Lung (tissue), 12 donors: ENCODE measurements around the gene MAST2. TPM values are rescaled to one million over a fixed set of nuclear protein-coding genes. Genes with fewer than 3 reads are reported as not detected.

ENCODE experiments used
- ATAC-seq: fragments of 200-7000 bp; cut with Tn5 transposase; one replicate; pipeline ENCODE4 v1.9.1; 2020; ENCODE audit warnings: moderate number of reproducible peaks; ENCODE audit not compliant: insufficient read depth, low FRiP score
- DNase-seq, 3 donors: peaks; one replicate each; pipeline ENCODE4 v3.0.0-alpha.2; 2013 to 2017
- H3K27ac ChIP-seq, 2 donors: one replicate each; pipeline ENCODE4 v1.5.1; 2013; ENCODE audit warnings: mild to moderate bottlenecking in 2 of 2, moderate library complexity in 2 of 2, control low read depth in 1 of 2, inconsistent platforms in 1 of 2, low read depth in 1 of 2, low read length in 1 of 2
- H3K27me3 ChIP-seq, 3 donors: one replicate each; pipeline ENCODE4 v1.5.1; 2013; ENCODE audit warnings: low read length in 2 of 3; ENCODE audit not compliant: control insufficient read depth in 3 of 3, insufficient read depth in 3 of 3
- H3K36me3 ChIP-seq, 4 donors: one replicate each; pipeline ENCODE4 v1.5.1; 2013; ENCODE audit warnings: low read length in 4 of 4, mild to moderate bottlenecking in 1 of 4, moderate library complexity in 1 of 4; ENCODE audit not compliant: control insufficient read depth in 4 of 4, insufficient read depth in 4 of 4
- H3K4me1 ChIP-seq, 5 donors: one replicate each; pipeline ENCODE4 v1.5.1; 2013; ENCODE audit warnings: low read length in 5 of 5, mild to moderate bottlenecking in 2 of 5, moderate library complexity in 1 of 5; ENCODE audit not compliant: control insufficient read depth in 5 of 5, insufficient read depth in 5 of 5
- H3K4me3 ChIP-seq: one replicate; pipeline ENCODE4 v1.5.1; 2013; ENCODE audit warnings: mild to moderate bottlenecking, control low read depth, moderate library complexity
- H3K9ac ChIP-seq, 2 donors: one replicate each; pipeline ENCODE4 v1.5.1; 2013; ENCODE audit warnings: low read length in 2 of 2, control low read depth in 1 of 2; ENCODE audit not compliant: insufficient read depth in 1 of 2
- H3K9me3 ChIP-seq, 4 donors: one replicate each; pipeline ENCODE4 v1.5.1; 2013; ENCODE audit warnings: low read length in 3 of 4, mild to moderate bottlenecking in 1 of 4, moderate library complexity in 1 of 4; ENCODE audit not compliant: control insufficient read depth in 4 of 4, insufficient read depth in 3 of 4
- CTCF ChIP-seq: IDR thresholded peaks from 2 replicates; pipeline ENCODE4 v1.5.1; 2012; ENCODE audit warnings: mild to moderate bottlenecking; ENCODE audit errors: control extremely low read depth, extremely low read depth
- WGBS, 2 donors: extraction: QIAGEN DNeasy Blood & Tissue Kit; methylation state at CpG; one replicate each; pipeline ENCODE4 v1.1.7; 2013; 5-methylcytosine and 5-hydroxymethylcytosine counted together
- polyA plus RNA-seq, 2 donors: library from polyadenylated mRNA; stranded (reverse); fragments of 200-250 nt; gene quantifications; one replicate each; pipeline ENCODE4 v1.2.1, GENCODE V29; 2013
- total RNA-seq, 2 donors: library from RNA; depleted of rRNA in 1 of 2; stranded (reverse); fragments of >200 nt in 1 of 2; gene quantifications; one replicate each; pipeline ENCODE4 v1.2.1, GENCODE V29; 2014 to 2021
- donor health status: control.
- donor health status: control.
- donor health status: Bipolar disorder and iron deficiency.
- donor health status: healthy.
- donor health status: DM: yes; HTN: yes; CAD: no.

The MAST2 gene
- total and polyA plus RNA-seq, 4 donors = 10.5 to 28.6 (median 19.1) TPM

DNA sequence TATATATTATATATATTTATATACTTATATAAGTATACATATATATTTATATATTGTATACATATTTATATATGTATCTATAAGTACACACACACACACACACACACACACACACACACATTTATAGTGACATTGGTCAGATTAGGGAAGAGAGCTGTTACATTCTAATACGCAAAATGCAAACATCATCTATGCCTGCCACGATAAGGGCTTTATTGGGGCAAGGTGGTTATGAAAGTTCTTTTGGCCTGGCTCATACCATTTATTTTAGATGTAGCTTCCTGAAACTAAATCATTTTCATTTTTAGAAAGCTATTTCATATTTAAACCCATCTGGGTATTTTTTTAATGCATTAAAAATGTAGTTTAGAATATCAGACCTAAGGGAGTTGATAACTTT is 82.8 kb downstream of the MAST2 start:
- ATAC-seq = no peak
- WGBS, 2 donors = 63 to 65% methylated on average over 2 of the region's 2 CpGs
- no peak for TF ChIP-seq CTCF

DNA sequence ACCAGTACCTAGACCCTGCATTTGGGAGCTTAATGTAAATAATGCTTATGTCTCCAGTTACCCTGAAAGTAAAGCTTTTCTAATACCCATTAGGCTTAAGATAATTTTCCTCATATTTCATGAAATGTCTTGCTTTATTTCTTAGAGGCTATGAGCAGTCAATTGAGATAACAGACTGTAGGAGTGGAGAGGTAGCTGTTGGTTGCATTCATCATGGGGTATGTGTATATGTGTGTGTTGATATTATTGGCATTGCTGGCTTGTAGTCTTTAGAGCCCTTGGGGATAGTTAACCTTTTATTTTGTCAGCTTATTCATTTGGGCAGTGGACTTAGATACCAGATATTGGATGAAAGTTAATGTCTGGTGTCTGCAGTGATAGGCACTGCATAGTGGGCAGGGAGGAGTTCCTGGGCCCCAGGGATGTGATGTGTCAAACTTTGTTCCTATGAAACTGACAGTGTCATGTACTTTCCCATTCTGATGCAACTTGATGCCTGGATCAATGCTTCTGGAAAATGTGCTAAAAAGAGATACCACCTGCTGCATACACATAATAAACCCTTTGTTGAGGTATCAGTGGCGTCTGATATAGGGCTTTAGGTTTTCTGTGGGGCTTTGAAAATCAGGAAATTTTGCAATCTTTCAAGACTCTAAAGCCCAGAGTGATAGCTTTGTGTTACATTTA is 83.9 kb downstream of the MAST2 start:
- no peak overlapping the region for H3K4me3 ChIP-seq
- H3K27ac ChIP-seq = no peak overlapping the region
- H3K4me1 ChIP-seq = peaks cover 0 to 9% (median 2%) of the 10 kb centered on the region in 5 donors
- no peaks in the 10 kb centered on the region for H3K36me3 ChIP-seq
- H3K9me3 ChIP-seq = no peaks in the 10 kb centered on the region
- no peaks in the 10 kb centered on the region for H3K27me3 ChIP-seq
- ATAC-seq (no peak), DNase-seq (no peak)
- WGBS, 2 donors = 66 to 86% methylated on average over 1 of the region's 1 CpG
- TF ChIP-seq CTCF = no peak
- H3K9ac ChIP-seq = no peak overlapping the region

More for the DNA sequence above, 82.8 kb downstream of the MAST2 start:
- DNase-seq = no peak
- no peaks in the 10 kb centered on the region for H3K27me3 ChIP-seq
- no peaks in the 10 kb centered on the region for H3K9me3 ChIP-seq
- no peak overlapping the region for H3K27ac ChIP-seq
- H3K4me3 ChIP-seq = no peak overlapping the region
- peaks cover 0 to 7% (median 0%) of the 10 kb centered on the region in 5 donors for H3K4me1 ChIP-seq
- no peak overlapping the region for H3K9ac ChIP-seq
- H3K36me3 ChIP-seq = no peaks in the 10 kb centered on the region

- Histone ChIP-seq H3K27me3 (no peaks in the 10 kb centered on the region), H3K9ac (no peak overlapping the region), H3K27ac (no peak overlapping the region), H3K4me1 (peaks cover 0 to 6% (median 5%) of the 10 kb centered on the region in 5 donors), H3K9me3 (no peaks in the 10 kb centered on the region), H3K36me3 (no peaks in the 10 kb centered on the region), H3K4me3 (no peak overlapping the region)
- ATAC-seq (no peak), DNase-seq (no peak)
- TF ChIP-seq CTCF = no peak
- WGBS, 2 donors = 98 to 100% methylated on average over 2 of the region's 2 CpGs
These were observed 86.7 kb downstream of the MAST2 start for GRCh38 chr1:45890078-45890477.

DNA sequence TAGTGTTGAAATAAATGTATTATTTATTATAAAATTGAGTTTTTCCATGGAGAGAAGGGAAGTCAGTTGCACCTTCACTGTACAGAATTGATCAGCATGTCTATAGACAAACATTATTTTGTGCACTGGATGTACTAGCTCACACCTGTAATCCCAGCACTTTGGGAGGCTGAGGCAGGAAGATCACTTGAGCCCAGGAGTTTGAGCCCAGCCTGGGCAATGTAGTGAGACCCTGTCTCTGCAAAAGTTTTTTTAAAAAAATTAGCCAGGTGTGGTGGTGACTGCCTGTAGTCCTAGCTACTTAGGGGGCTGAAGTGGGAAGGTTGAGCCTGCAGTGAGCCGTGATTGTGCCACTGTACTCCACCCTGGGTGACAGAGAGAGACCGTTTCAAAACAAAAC is 87.7 kb downstream of the MAST2 start:
- ATAC-seq (no peak), DNase-seq (no peak)
- Histone ChIP-seq H3K27ac (no peak overlapping the region), H3K9me3 (no peaks in the 10 kb centered on the region), H3K4me1 (peaks cover 0 to 6% (median 5%) of the 10 kb centered on the region in 5 donors), H3K9ac (no peak overlapping the region), H3K4me3 (no peak overlapping the region), H3K27me3 (no peaks in the 10 kb centered on the region), H3K36me3 (no peaks in the 10 kb centered on the region)
- WGBS, 2 donors = 96 to 98% methylated on average over 2 of the region's 2 CpGs
- TF ChIP-seq CTCF = no peak
